ENCODE data around the gene TXNDC15.
"Not testable (repeated sequence)": the region's sequence is repeated elsewhere in the genome, so short reads cannot be mapped to it uniquely, and the experiment has no call there.

GRCh38 chr5:134856465-134856864 is 17.7 kb upstream of the TXNDC15 start:
- TF ChIP-seq, protein P1, sequence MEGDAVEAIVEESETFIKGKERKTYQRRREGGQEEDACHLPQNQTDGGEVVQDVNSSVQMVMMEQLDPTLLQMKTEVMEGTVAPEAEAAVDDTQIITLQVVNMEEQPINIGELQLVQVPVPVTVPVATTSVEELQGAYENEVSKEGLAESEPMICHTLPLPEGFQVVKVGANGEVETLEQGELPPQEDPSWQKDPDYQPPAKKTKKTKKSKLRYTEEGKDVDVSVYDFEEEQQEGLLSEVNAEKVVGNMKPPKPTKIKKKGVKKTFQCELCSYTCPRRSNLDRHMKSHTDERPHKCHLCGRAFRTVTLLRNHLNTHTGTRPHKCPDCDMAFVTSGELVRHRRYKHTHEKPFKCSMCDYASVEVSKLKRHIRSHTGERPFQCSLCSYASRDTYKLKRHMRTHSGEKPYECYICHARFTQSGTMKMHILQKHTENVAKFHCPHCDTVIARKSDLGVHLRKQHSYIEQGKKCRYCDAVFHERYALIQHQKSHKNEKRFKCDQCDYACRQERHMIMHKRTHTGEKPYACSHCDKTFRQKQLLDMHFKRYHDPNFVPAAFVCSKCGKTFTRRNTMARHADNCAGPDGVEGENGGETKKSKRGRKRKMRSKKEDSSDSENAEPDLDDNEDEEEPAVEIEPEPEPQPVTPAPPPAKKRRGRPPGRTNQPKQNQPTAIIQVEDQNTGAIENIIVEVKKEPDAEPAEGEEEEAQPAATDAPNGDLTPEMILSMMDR (IDR thresholded peaks at IDR 0.05): not testable (repeated sequence)
- TF ChIP-seq POLR2A (IDR thresholded peaks at IDR 0.05): not testable (repeated sequence)

Data from testis (tissue), 2 donors.